Upper lobe of left lung (tissue), 4 donors: Measurements from ENCODE around the gene HOXA5.

Source experiments
- CTCF ChIP-seq, 6 experiments: fragments of 450-650 bp in 4 of 6; fragments of 200-600 bp in 2 of 6; sonication (generic) in 2 of 6; IDR thresholded peaks; one replicate each; pipeline ENCODE4 v1.5.1; 2016 to 2019; ENCODE audit warnings: antibody characterized with exemption in 6 of 6
- EP300 ChIP-seq, 4 donors: sonication (generic); formaldehyde crosslinking; IDR thresholded peaks; one replicate each; pipeline ENCODE4 v1.5.1; 2017; ENCODE audit warnings: antibody characterized with exemption in 4 of 4, control low read depth in 2 of 4

DNA sequence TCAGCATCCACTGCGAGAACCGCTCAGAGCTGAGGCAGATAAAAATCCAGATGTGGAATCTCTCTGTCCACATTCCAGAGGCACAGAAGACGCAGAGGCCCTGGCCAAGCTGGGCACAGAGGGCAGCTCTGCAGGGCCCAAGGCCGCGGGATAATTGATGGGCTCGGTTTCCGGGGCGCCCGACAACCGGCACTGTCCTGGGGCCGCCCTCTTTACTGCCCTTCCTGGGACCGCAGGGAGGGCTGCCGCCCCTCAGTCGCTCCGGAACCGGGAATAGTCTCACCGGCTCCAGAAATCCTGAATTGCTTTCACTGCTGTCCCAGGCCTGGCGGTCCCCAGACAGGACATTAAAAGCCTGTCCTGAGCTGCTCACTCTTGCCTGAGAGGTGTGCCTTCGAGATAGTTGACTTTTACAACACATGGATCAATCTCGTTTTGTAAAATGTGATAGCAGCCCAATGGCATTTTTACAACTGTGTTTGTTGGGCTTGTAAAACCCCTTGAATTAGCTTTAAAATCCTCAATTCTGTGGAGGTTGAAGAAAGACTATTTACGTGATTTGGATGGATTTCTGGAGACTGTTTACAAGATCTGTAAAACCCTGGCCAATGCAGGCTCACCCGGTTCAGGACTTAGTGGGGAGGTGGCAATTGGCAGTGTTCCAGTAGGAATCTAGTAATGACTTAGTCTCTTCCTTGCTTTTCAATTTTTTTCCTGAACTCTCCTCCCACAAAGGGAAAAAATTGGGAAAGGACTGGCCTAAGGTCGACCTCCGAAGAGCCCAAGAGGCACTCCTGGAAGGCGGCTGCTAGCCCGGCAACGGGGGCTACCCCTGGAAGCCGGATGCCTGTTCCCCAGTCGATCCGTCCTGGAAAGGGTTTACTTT is 5.5 kb upstream of the HOXA5 start:
- TF ChIP-seq EP300 (IDR thresholded peaks at IDR 0.05) (no peak), CTCF (IDR thresholded peaks at IDR 0.05) (no peak)
